ENCODE results near the gene TOPORS. TPM values are rescaled to one million over a fixed set of nuclear protein-coding genes. Genes with fewer than 3 reads are reported as not detected.

TOPORS gene
- total RNA-seq, 1 experiment from 2014 or later, result 26.1 TPM

DNA sequence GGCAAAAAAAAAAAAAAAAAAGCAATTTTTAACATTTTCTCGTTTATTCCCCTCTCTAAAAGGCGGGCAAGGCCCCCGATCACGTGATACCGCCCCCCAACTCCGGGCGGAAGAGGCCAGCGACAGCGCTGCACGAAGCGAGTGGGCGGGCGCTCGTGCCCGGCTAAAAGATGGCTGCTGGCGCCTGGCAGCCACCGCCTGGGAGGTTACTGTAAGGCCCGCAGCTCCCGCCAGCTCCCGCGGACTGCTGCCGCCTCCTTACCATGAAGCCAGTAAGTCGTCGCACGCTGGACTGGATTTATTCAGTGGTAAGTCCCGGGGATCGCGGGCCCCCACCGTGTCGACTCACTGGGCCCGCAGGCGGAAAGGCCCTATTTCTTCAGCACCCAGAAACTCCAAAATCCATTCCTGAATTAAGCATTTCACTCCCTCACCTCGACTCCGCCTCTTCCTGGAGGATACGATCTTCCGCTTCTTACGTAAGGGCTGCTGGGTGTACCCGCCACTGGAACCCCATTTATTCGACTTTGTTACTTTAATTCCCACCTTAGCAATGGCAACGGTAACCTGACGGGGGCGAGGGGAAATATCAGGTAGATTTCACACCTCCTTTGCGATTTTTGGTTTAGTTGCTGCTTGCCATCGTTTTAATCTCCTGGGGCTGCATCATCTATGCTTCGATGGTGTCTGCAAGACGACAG is at the start of gene TOPORS, which contains the start of gene SMIM27 (continued):
- TF ChIP-seq ZMAT4 (CRISPR knock-in tag; IDR thresholded peaks at IDR 0.05), result no peak
- no peak for TF ChIP-seq GTF2I (CRISPR knock-in tag; conservative IDR thresholded peaks at IDR 0.05)
- TF ChIP-seq ZNF423 (CRISPR knock-in tag; IDR thresholded peaks at IDR 0.05), result no peak
- 0 out of 2 replicates have a peak, but pooled peaks have one; percentile 15 for TF ChIP-seq NFYB (CRISPR knock-in tag; conservative IDR thresholded peaks at IDR 0.05; ENCODE audit: low read depth)
- TF ChIP-seq ZNF232 (CRISPR knock-in tag; IDR thresholded peaks at IDR 0.05), result no peak
- TF ChIP-seq NFE2L1 (CRISPR knock-in tag; IDR thresholded peaks at IDR 0.05), result no peak
- TF ChIP-seq, protein P1, sequence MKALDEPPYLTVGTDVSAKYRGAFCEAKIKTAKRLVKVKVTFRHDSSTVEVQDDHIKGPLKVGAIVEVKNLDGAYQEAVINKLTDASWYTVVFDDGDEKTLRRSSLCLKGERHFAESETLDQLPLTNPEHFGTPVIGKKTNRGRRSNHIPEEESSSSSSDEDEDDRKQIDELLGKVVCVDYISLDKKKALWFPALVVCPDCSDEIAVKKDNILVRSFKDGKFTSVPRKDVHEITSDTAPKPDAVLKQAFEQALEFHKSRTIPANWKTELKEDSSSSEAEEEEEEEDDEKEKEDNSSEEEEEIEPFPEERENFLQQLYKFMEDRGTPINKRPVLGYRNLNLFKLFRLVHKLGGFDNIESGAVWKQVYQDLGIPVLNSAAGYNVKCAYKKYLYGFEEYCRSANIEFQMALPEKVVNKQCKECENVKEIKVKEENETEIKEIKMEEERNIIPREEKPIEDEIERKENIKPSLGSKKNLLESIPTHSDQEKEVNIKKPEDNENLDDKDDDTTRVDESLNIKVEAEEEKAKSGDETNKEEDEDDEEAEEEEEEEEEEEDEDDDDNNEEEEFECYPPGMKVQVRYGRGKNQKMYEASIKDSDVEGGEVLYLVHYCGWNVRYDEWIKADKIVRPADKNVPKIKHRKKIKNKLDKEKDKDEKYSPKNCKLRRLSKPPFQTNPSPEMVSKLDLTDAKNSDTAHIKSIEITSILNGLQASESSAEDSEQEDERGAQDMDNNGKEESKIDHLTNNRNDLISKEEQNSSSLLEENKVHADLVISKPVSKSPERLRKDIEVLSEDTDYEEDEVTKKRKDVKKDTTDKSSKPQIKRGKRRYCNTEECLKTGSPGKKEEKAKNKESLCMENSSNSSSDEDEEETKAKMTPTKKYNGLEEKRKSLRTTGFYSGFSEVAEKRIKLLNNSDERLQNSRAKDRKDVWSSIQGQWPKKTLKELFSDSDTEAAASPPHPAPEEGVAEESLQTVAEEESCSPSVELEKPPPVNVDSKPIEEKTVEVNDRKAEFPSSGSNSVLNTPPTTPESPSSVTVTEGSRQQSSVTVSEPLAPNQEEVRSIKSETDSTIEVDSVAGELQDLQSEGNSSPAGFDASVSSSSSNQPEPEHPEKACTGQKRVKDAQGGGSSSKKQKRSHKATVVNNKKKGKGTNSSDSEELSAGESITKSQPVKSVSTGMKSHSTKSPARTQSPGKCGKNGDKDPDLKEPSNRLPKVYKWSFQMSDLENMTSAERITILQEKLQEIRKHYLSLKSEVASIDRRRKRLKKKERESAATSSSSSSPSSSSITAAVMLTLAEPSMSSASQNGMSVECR (CRISPR knock-in tag; IDR thresholded peaks at IDR 0.05; ENCODE audit: borderline replicate concordance), result peak; percentile 88; the same call in 1 of the 2 replicates
- TF ChIP-seq, protein P2, sequence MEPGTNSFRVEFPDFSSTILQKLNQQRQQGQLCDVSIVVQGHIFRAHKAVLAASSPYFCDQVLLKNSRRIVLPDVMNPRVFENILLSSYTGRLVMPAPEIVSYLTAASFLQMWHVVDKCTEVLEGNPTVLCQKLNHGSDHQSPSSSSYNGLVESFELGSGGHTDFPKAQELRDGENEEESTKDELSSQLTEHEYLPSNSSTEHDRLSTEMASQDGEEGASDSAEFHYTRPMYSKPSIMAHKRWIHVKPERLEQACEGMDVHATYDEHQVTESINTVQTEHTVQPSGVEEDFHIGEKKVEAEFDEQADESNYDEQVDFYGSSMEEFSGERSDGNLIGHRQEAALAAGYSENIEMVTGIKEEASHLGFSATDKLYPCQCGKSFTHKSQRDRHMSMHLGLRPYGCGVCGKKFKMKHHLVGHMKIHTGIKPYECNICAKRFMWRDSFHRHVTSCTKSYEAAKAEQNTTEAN (CRISPR knock-in tag; IDR thresholded peaks at IDR 0.05), result 0 out of 2 replicates have a peak, but pooled peaks have one; percentile 54
- TF ChIP-seq CBFB (CRISPR knock-in tag; IDR thresholded peaks at IDR 0.05; ENCODE audit: low read depth), result no peak
- TF ChIP-seq, protein P3, sequence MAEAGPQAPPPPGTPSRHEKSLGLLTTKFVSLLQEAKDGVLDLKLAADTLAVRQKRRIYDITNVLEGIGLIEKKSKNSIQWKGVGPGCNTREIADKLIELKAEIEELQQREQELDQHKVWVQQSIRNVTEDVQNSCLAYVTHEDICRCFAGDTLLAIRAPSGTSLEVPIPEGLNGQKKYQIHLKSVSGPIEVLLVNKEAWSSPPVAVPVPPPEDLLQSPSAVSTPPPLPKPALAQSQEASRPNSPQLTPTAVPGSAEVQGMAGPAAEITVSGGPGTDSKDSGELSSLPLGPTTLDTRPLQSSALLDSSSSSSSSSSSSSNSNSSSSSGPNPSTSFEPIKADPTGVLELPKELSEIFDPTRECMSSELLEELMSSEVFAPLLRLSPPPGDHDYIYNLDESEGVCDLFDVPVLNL (CRISPR knock-in tag; IDR thresholded peaks at IDR 0.05; ENCODE audit: borderline replicate concordance, low read depth), result no peak
- TF ChIP-seq, protein P4, sequence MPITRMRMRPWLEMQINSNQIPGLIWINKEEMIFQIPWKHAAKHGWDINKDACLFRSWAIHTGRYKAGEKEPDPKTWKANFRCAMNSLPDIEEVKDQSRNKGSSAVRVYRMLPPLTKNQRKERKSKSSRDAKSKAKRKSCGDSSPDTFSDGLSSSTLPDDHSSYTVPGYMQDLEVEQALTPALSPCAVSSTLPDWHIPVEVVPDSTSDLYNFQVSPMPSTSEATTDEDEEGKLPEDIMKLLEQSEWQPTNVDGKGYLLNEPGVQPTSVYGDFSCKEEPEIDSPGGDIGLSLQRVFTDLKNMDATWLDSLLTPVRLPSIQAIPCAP (CRISPR knock-in tag; IDR thresholded peaks at IDR 0.05), result 0 out of 2 replicates have a peak, but pooled peaks have one; percentile 57
- no peak for TF ChIP-seq EMX1 (CRISPR knock-in tag; IDR thresholded peaks at IDR 0.05)
- TF ChIP-seq ZNF138 (CRISPR knock-in tag; conservative IDR thresholded peaks at IDR 0.05), result no peak
- TF ChIP-seq CREB1 (CRISPR knock-in tag; IDR thresholded peaks at IDR 0.05), result 0 out of 2 replicates have a peak, but pooled peaks have one; percentile 61
- TF ChIP-seq AFF4 (CRISPR knock-in tag; IDR thresholded peaks at IDR 0.05; ENCODE audit: borderline replicate concordance), result peak; percentile 76; the same call in 1 of the 2 replicates
- 0 out of 2 replicates have a peak, but pooled peaks have one; percentile 68 for TF ChIP-seq CREM (CRISPR knock-in tag; IDR thresholded peaks at IDR 0.05)
- no peak for TF ChIP-seq ZNF532 (CRISPR knock-in tag; IDR thresholded peaks at IDR 0.05; ENCODE audit: borderline replicate concordance)
- no peak for TF ChIP-seq ZNF263 (CRISPR knock-in tag; IDR thresholded peaks at IDR 0.05; ENCODE audit: low read depth)
- TF ChIP-seq HMGXB4 (CRISPR knock-in tag; IDR thresholded peaks at IDR 0.05), result no peak

Measured in WTC11 (cell line).